Loucy (cell line): ENCODE data around the gene IDUA.

Source experiments
- CTCF ChIP-seq: fragments of 200-600 bp; sonication (generic); conservative IDR thresholded peaks from 2 replicates; pipeline ENCODE4 v1.5.1; 2014; ENCODE audit warnings: mild to moderate bottlenecking, antibody characterized with exemption, low read length
- EZH2phosphoT487 ChIP-seq: fragments of 200-600 bp; IDR thresholded peaks from 2 replicates; pipeline ENCODE4 v1.6.1; 2018; ENCODE audit warnings: antibody characterized with exemption, mild to moderate bottlenecking, moderate library complexity, borderline replicate concordance

DNA sequence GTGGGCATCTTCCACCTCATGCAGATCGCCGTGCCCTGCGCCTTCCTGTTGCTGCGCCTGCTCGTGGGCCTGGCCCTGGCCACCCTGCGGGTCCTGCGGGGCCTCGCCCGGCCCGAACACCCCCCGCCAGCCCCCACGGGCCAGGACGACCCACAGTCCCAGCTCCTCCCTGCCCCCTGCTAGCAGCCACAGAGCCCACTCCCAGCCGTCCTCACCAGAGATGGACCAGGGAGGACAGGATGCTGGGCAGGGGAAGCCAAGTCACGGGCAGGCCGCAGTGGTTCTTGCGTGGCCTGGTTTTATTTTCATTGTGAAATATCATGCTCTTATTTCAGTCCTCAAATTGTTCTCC, 28.6 kb upstream of the IDUA start:
- TF ChIP-seq CTCF (no peak), EZH2phosphoT487 (no peak)
